Measurements from ENCODE around the gene NOTO. TPM values are rescaled to one million over a fixed set of nuclear protein-coding genes. Genes with fewer than 3 reads are reported as not detected.

Gene NOTO
- total and polyA plus RNA-seq, 10 of the 15 experiments (the other 5 are each of a cell fraction or from before 2014, with no cell fraction given): not detected

- TF ChIP-seq LARP7 (IDR thresholded peaks at IDR 0.05) (no peak), SMAD1 (IDR thresholded peaks at IDR 0.05; ENCODE audit: low read depth, partially characterized antibody) (no peak), CBX3 (IDR thresholded peaks at IDR 0.05; ENCODE audit: borderline replicate concordance, low read depth) (no peak), STAT3 (IDR thresholded peaks at IDR 0.05; ENCODE audit: low read depth, low read length) (no peak), RAD21 (IDR thresholded peaks at IDR 0.05; ENCODE audit: insufficient read depth, low read depth, low read length) (no peak)
Measured at GRCh38 chr2:73210696-73211095, 8.3 kb downstream of the NOTO start (continued).

GRCh38 chr2:73212098-73212447 lies 9.7 kb downstream of the NOTO start:
- ChIA-PET RAD21 (ENCODE audit: unreplicated experiment) (interaction anchor here (0.6 to 2.8 kb wide), 7 partner anchors 22 to 319 kb away, joined by 3 to 28 read pairs (median 3); partner anchors contain the start of genes CCT7 and PRADC1), SMC1A (ENCODE audit: uncharacterized antibody, unreplicated experiment) (interaction anchor here (0.6 to 2.6 kb wide), 13 partner anchors 9 to 318 kb away, joined by 3 to 24 read pairs (median 4); partner anchors contain the start of gene CCT7), CTCF (interaction anchor here (0.6 to 4.3 kb wide), 41 partner anchors 8 to 377 kb away, joined by 3 to 79 read pairs (median 4); partner anchors contain the start of genes CCT7, EGR4, NOTO and PRADC1), POLR2A (interaction anchor here (1.9 to 2.6 kb wide), 2 partner anchors 22 to 127 kb away, joined by 4 to 14 read pairs; partner anchors contain the start of genes CCT7 and PRADC1)
- no peaks in the 10 kb centered on the region for H3K36me3 ChIP-seq (ENCODE audit: control insufficient read depth in 2 of 2, insufficient read depth in 2 of 2, low read length in 1 of 2)
- WGBS (ENCODE audit: insufficient coverage, insufficient replicate concordance, low lambda C conversion rate, missing lambda C conversion rate): 44% methylated on average over 7 of the region's 7 CpGs
- peaks cover 16% of the 10 kb centered on the region for H3K79me2 ChIP-seq (ENCODE audit: control insufficient read depth, insufficient read depth, low read length)
- DNase-seq (ENCODE audit: low read depth, low spot score) (no peak), FAIRE-seq (no peak), ATAC-seq (no peak)
- no TSS peak for BruUV-seq (replicated peaks)
- peak overlapping the region; percentile 72; the same call in 1 of the 2 replicates for H2AFZ ChIP-seq (ENCODE audit: control insufficient read depth, low read depth, low read length)
- no peak overlapping the region for H3K9ac ChIP-seq (ENCODE audit: control insufficient read depth, insufficient read depth, low read length)
- no peak overlapping the region for H3K4me2 ChIP-seq (ENCODE audit: control insufficient read depth, insufficient read depth)
- no peak overlapping the region for H3K4me3 ChIP-seq
- in situ Hi-C loops (cut with MboI) (no loop called here), intact Hi-C loops (cut with micrococcal nuclease; ENCODE audit: unreplicated experiment) (loop anchor here (1.0 kb wide), 1 partner anchor 127 kb away; no protein-coding TSS in a partner anchor)
- H3K27ac ChIP-seq (ENCODE audit: control insufficient read depth, insufficient read depth): no peak overlapping the region
- H3K27me3 ChIP-seq (replicated peaks in 1 of 2; ENCODE audit: control insufficient read depth in 2 of 2, insufficient read depth in 2 of 2, low read length in 1 of 2): no peaks in the 10 kb centered on the region
- TF ChIP-seq ZNF207 (IDR thresholded peaks at IDR 0.05; ENCODE audit: borderline replicate concordance): no peak
- no peak for TF ChIP-seq HDGF (IDR thresholded peaks at IDR 0.05)
- no peak for TF ChIP-seq JUND (IDR thresholded peaks at IDR 0.05; ENCODE audit: low read depth, low read length)
- TF ChIP-seq, protein P1, sequence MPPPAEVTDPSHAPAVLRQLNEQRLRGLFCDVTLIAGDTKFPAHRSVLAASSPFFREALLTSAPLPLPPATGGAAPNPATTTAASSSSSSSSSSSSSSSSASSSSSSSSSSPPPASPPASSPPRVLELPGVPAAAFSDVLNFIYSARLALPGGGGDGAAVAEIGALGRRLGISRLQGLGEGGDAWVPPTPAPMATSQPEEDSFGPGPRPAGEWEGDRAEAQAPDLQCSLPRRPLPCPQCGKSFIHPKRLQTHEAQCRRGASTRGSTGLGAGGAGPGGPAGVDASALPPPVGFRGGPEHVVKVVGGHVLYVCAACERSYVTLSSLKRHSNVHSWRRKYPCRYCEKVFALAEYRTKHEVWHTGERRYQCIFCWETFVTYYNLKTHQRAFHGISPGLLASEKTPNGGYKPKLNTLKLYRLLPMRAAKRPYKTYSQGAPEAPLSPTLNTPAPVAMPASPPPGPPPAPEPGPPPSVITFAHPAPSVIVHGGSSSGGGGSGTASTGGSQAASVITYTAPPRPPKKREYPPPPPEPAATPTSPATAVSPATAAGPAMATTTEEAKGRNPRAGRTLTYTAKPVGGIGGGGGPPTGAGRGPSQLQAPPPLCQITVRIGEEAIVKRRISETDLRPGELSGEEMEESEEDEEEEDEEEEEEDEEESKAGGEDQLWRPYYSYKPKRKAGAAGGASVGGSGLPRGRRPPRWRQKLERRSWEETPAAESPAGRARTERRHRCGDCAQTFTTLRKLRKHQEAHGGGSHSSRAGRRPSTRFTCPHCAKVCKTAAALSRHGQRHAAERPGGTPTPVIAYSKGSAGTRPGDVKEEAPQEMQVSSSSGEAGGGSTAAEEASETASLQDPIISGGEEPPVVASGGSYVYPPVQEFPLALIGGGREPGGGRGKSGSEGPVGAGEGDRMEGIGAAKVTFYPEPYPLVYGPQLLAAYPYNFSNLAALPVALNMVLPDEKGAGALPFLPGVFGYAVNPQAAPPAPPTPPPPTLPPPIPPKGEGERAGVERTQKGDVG (CRISPR knock-in tag; IDR thresholded peaks at IDR 0.05): no peak
- TF ChIP-seq CHD4 (IDR thresholded peaks at IDR 0.05): no peak
- no peaks in the 10 kb centered on the region for H4K20me1 ChIP-seq (ENCODE audit: control insufficient read depth, insufficient read depth)
- peaks cover 8% of the 10 kb centered on the region for H3K4me1 ChIP-seq (ENCODE audit: control insufficient read depth, insufficient read depth, low read length)
- H3K9me3 ChIP-seq (replicated peaks; ENCODE audit: control insufficient read depth, insufficient read depth, low read length): no peaks in the 10 kb centered on the region

Data from GM12878 (cell line).